ENCODE measurements around the gene CRB1. TPM values are rescaled to one million over a fixed set of nuclear protein-coding genes. Genes with fewer than 3 reads are reported as not detected.

The CRB1 gene
- polyA plus RNA-seq, 1 donor from 2014 or later: 2.3 TPM

- Histone ChIP-seq H4K20me1 (ENCODE audit: insufficient read depth) (no peaks in the 10 kb centered on the region), H3K27me3 (ENCODE audit: insufficient read depth, low read depth, low read length) (no peaks in the 10 kb centered on the region), H3K4me3 (ENCODE audit: low read length) (no peak overlapping the region), H3K9me2 (ENCODE audit: insufficient read depth, low read length) (no peaks in the 10 kb centered on the region), H3K9me3 (ENCODE audit: low read length) (no peaks in the 10 kb centered on the region), H3F3A (ENCODE audit: insufficient read depth, low read length, poor library complexity, severe bottlenecking) (no peaks in the 10 kb centered on the region), H3K79me2 (replicated peaks; ENCODE audit: insufficient read depth, low read length) (no peaks in the 10 kb centered on the region), H3K4me2 (ENCODE audit: low read length) (no peak overlapping the region), H3K27ac (ENCODE audit: low read length) (no peak overlapping the region), H2AFZ (ENCODE audit: low read depth, low read length) (no peak overlapping the region), H3K9ac (ENCODE audit: low read length) (no peak overlapping the region), H3K36me3 (ENCODE audit: insufficient read depth, low read length) (no peaks in the 10 kb centered on the region)
- TF ChIP-seq REST (IDR thresholded peaks at IDR 0.05; ENCODE audit: borderline replicate concordance) (no peak), SMC3 (conservative IDR thresholded peaks at IDR 0.05; ENCODE audit: poor library complexity) (no peak), EZH2 (IDR thresholded peaks at IDR 0.05; ENCODE audit: borderline replicate concordance, insufficient read depth, low read length, poor library complexity, severe bottlenecking) (no peak), TAF1 (IDR thresholded peaks at IDR 0.05; ENCODE audit: low read depth) (no peak), EP300 (conservative IDR thresholded peaks at IDR 0.05; ENCODE audit: poor library complexity, severe bottlenecking) (no peak), CTCF (IDR thresholded peaks at IDR 0.05; ENCODE audit: poor library complexity, severe bottlenecking) (no peak), RAD21 (conservative IDR thresholded peaks at IDR 0.05) (no peak), POLR2AphosphoS5 (IDR thresholded peaks at IDR 0.05) (no peak), MXI1 (conservative IDR thresholded peaks at IDR 0.05; ENCODE audit: poor library complexity, severe bottlenecking) (no peak)
These were observed 129.8 kb downstream of the CRB1 start for GRCh38 chr1:197397895-197398294.

- no peak overlapping the region for H3K27ac ChIP-seq (ENCODE audit: low read length)
- TF ChIP-seq EP300 (conservative IDR thresholded peaks at IDR 0.05; ENCODE audit: poor library complexity, severe bottlenecking): no peak
- peak; percentile 24 for TF ChIP-seq CTCF (IDR thresholded peaks at IDR 0.05; ENCODE audit: poor library complexity, severe bottlenecking)
- TF ChIP-seq RAD21 (conservative IDR thresholded peaks at IDR 0.05): peak; percentile 16
- TF ChIP-seq MXI1 (conservative IDR thresholded peaks at IDR 0.05; ENCODE audit: poor library complexity, severe bottlenecking): no peak
- TF ChIP-seq TAF1 (IDR thresholded peaks at IDR 0.05; ENCODE audit: low read depth): no peak
- TF ChIP-seq REST (IDR thresholded peaks at IDR 0.05; ENCODE audit: borderline replicate concordance): no peak
- TF ChIP-seq EZH2 (IDR thresholded peaks at IDR 0.05; ENCODE audit: borderline replicate concordance, insufficient read depth, low read length, poor library complexity, severe bottlenecking): no peak
- TF ChIP-seq SMC3 (conservative IDR thresholded peaks at IDR 0.05; ENCODE audit: poor library complexity): no peak
- TF ChIP-seq POLR2AphosphoS5 (IDR thresholded peaks at IDR 0.05): no peak
- H3K27me3 ChIP-seq (ENCODE audit: insufficient read depth, low read depth, low read length): no peaks in the 10 kb centered on the region
- no peaks in the 10 kb centered on the region for H3K9me3 ChIP-seq (ENCODE audit: low read length)
- no peak overlapping the region for H3K9ac ChIP-seq (ENCODE audit: low read length)
- no peak overlapping the region for H3K4me3 ChIP-seq (ENCODE audit: low read length)
- no peaks in the 10 kb centered on the region for H3F3A ChIP-seq (ENCODE audit: insufficient read depth, low read length, poor library complexity, severe bottlenecking)
- H3K36me3 ChIP-seq (ENCODE audit: insufficient read depth, low read length): no peaks in the 10 kb centered on the region
- no peaks in the 10 kb centered on the region for H3K9me2 ChIP-seq (ENCODE audit: insufficient read depth, low read length)
- no peaks in the 10 kb centered on the region for H3K79me2 ChIP-seq (replicated peaks; ENCODE audit: insufficient read depth, low read length)
- no peak overlapping the region for H2AFZ ChIP-seq (ENCODE audit: low read depth, low read length)
- no peak overlapping the region for H3K4me2 ChIP-seq (ENCODE audit: low read length)
- no peaks in the 10 kb centered on the region for H4K20me1 ChIP-seq (ENCODE audit: insufficient read depth)
These were observed 131.9 kb downstream of the CRB1 start for GRCh38 chr1:197399755-197400521.

Measured in neural cell (in vitro differentiated cells).